HG03060 (cell line): ENCODE results near the gene NOTUM.
A peak's percentile ranks its signal among the peaks of the same experiment; 100 is the strongest.

Source experiments
- ATAC-seq: cut with Tn5 transposase; IDR thresholded peaks from one replicate; pipeline ENCODE4 v1.9.1; 2021; ENCODE audit warnings: low read depth, moderate number of reproducible peaks; ENCODE audit not compliant: unreplicated experiment

NOTUM gene

GRCh38 chr17:81941484-81942166 is 19.4 kb downstream of the NOTUM start:
- no peak for ATAC-seq

GRCh38 chr17:81940538-81941483 is 20.2 kb downstream of the NOTUM start:
- no peak for ATAC-seq

- ATAC-seq: no peak
Observed at GRCh38 chr17:81939881-81940385, 21.1 kb downstream of the NOTUM start.

GRCh38 chr17:81939218-81939617 is 21.8 kb downstream of the NOTUM start:
- ATAC-seq: no peak

GRCh38 chr17:81935709-81936084 is 25.3 kb downstream of the NOTUM start:
- no peak for ATAC-seq

GRCh38 chr17:81934850-81935708 is 25.9 kb downstream of the NOTUM start:
- ATAC-seq: no peak

- ATAC-seq: no peak
Observed at GRCh38 chr17:81934098-81934757, 26.8 kb downstream of the NOTUM start.

GRCh38 chr17:81933178-81933699 is 27.7 kb downstream of the NOTUM start:
- ATAC-seq: no peak

- ATAC-seq: no peak
Observed at GRCh38 chr17:81932333-81932983, 28.5 kb downstream of the NOTUM start.

GRCh38 chr17:81931557-81932332 is 29.2 kb downstream of the NOTUM start:
- no peak for ATAC-seq

- ATAC-seq: no peak
Observed at GRCh38 chr17:81931189-81931556, 29.8 kb downstream of the NOTUM start.

- ATAC-seq: no peak
Observed at GRCh38 chr17:81930142-81931125, 30.6 kb downstream of the NOTUM start.

GRCh38 chr17:81929253-81930141 is 31.5 kb downstream of the NOTUM start:
- ATAC-seq: no peak

- no peak for ATAC-seq
Observed at GRCh38 chr17:81928544-81929252, 32.3 kb downstream of the NOTUM start.

- ATAC-seq: peak; percentile 35
Observed at GRCh38 chr17:81927653-81928543, 33.1 kb downstream of the NOTUM start, which contains the start of gene MAFG. MAFG (minus strand) TSS chr17:81927735; CDS start chr17:81923185, 4,550 bp downstream.
